GM19239 (cell line): ENCODE data around the gene ERFL.

Experiments used
- DNase-seq: peaks from one replicate; pipeline ENCODE4 v3.0.0; 2011; ENCODE audit warnings: low spot score; ENCODE audit not compliant: insufficient read length
- FAIRE-seq: peaks from 2 replicates; lab custom pipeline; 2011; peaks lifted over from hg19 to GRCh38; lab: Jason Lieb, UNC

ERFL gene

GRCh38 chr19:41929536-41930071 is 1.4 kb upstream of the ERFL start:
- DNase-seq (no peak), FAIRE-seq (no peak)

- peak; percentile 72 for FAIRE-seq
- DNase-seq, result no peak
Observed at GRCh38 chr19:41928754-41929535, 696 bp upstream of the ERFL start.

DNA sequence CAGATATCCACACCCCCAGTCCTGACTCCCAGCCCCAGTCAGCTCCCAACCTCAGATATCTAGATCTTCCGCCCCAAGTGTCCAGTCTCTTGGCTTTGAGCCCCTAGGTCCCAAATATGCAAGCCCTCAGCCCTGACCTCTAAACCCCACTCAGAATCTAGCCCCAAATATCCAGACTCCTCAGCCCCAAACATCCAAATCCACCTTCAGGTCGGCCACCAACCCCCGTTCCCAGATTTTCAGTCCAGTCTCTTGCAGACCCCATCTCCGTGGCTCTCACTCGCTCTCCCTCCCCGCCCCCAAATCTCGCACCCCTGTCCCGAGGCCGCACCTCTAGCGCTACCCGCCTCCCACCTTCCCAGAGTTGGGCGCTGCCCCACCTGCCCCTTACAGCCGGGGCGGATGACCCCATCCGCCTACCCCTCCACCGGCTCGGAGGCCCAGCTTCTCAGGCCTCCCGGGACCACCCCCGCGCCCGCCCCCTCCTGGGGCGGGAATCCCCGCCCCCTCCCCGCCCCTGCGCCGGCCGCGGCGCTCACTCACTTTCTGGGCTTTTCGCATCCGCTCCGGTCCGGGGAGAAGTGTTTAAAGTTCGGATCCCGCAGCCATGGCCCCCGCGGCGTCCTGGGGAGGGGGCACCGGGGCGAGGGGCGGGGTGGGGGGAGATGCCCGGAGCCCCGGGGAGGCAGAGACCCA is 604 bp downstream of the ERFL start:
- no peak for FAIRE-seq

DNA sequence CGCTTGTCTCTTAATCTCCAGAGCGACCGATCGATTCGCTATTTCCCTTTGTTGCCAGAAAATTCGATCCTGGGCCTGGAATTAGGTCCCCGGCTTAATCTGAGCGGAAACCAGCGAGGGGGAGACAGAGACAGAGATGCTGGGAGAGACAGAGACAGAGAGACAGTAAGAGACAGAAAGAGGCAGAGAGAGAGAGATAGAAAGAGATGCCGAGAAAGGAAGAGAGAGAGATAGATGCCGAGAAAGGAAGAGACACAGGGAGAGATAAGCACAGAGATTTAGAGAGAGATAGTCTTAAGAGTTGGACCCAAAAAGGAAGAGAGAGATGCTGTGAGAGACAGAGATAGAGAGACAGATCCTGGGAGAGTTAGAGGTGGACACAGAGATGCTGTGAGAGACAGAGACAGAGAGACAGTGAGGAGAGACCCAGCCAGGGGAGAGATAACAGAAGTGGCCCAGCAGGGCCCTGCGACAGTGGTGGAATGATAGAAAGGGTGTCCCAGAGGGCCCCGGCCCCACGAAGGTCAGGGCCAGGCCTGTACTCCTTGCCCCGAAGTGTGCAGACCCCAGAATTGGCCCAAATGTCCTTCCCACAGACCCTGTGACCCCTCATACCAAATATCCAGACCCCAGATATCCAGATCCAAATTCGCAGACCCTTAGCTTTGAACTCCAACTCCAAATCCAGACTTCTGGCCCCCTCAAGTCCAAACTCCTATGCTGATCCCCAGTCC is 1.3 kb downstream of the ERFL start:
- DNase-seq (no peak), FAIRE-seq (no peak)

More for the DNA sequence above, 604 bp downstream of the ERFL start:
- DNase-seq, result no peak

GRCh38 chr19:41926028-41926762 is 2.1 kb downstream of the ERFL start:
- FAIRE-seq, result no peak
- DNase-seq, result no peak

DNA sequence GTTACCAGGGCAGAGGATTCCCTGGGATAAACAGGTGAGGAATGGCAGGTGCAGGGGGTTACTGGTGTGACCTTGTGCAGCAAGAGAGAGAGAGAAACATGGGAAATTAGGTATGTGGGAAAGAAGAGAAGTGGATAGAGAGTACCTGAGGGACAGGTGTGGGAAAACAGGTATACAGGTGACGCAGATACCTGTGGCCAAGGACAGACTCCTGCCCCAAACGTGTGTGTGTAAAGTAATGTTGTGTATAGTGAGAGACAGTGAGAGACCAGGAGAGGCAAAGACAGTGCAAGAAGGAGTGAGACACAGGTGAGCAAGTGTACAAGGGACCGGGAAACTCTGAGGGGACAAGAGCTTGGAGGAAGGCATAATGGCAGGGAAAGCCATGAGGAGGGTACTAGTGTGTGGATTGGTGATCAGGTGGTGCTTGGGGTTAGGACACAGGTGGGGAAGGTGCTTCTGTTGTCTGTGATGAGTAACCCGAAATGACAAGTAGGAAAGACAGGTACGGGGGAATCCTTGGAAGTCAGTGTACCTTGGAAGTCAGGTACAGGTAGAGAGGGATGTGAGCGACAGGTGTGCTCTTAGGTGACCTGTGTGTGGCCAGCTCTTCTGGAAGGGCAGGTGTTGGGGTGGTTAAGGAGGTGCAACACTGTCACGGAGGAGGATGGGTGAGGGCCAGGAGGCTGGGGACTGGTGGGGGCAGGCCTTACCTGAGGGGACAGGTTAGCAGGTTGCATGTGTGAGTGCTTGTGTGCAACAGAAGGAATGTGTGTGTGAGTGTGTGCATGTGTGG is 2.8 kb downstream of the ERFL start:
- FAIRE-seq, result no peak
- no peak for DNase-seq

DNA sequence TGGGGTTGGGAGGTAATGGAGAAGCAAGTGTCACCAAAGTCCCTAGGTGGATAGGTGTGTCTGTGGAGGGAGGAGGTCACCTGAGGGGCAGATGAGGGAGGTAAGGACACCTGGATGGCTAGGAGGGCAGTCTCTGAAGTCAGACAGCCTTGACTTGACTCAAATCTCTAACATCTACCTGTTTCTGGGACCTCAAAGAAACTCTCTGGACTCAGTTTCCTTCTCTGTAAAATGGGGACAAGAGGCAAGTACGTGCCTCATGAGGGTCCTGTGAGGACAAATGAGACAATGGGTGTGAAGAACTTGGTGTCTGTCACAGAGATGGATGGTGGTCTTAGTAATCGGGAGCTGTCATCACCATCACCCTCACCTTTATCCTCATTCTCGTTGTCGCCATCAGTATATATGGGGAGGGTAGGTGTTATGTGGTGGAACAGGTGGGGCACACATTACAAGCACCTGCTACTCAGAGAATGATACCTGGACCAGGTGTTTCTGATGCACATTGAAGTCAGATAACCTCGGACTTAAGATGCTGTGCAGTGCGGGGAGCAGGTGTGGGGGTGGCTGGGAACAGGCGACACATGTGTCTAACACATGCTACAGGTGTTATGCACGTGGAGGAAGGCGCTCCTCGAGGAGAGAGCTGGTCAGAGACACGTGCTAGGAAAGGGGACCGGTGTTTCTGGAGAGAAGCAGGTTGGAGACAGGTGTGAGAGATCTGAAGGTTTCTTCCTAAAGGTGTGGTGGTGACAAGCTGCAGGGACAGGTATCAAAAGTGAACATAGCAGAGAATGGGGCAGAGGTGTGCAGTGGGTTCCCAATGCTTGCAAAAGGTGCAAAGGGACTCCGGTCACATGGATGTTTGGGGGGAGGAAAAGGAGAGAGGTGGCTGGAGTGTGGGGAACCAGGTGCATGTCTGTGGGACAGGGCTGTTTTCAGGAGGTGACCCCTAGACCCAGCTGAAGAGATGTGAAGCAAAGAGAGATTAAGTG is 3.8 kb downstream of the ERFL start:
- DNase-seq (no peak), FAIRE-seq (no peak)

- no peak for DNase-seq
- peak; percentile 8 for FAIRE-seq
Observed at GRCh38 chr19:41923045-41923788, 5.0 kb downstream of the ERFL start.

DNA sequence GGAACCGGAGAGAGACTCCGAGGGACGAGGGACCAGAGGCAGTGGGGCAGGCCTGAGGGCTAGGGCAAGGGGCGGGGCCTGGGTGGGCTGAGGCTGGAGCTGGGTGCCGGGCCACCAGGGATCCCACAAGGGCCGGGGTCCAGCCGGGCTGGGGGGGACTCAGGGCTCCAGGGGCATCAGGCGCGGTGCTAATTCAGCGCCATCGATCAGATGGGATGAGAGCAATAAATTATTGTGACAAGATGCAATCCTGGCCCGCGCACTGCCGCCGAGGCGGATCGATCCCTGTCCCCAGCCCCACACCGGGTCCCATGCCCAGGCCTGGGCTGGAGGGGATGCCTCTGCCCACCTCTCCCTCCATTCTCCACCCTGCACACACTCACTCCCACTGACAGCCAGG is 5.7 kb downstream of the ERFL start:
- no peak for DNase-seq
- FAIRE-seq, result no peak

GRCh38 chr19:41921577-41922576 is 6.4 kb downstream of the ERFL start:
- no peak for FAIRE-seq
- no peak for DNase-seq

DNA sequence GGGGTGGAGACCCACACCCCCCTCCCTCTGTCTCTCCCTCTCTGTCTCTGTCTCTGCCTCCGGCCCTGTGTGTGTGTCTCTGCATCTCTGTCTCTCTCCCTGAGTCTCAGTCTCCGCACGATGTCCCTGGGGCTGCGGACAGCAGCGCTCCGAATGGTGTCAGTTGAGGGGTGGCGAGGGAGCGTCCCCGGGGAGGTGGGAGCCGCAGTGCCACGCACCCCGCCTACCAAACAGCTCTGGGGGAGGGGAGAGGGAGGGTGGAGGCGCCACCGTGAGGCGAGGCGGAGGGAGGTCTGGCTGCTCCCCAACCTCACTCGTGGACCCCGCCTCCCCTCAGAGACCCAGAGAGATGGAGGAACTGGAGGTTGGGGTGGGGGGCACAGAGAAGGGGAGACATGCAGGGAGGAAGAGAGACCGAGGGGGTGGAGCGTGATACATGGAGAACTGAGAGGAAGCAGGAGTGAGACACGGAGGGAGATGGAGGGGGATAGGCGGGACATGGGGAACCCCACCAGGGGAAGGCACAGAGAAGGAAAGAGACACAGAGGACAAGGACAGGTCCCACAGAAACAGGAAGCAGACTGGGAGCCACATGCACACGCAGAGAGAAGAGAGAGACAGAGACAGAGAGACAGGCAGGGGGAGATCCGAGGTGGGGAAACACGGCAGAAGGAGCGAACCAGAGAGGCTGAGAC is 7.2 kb downstream of the ERFL start:
- FAIRE-seq (no peak), DNase-seq (no peak)

GRCh38 chr19:41919948-41920712 is 8.1 kb downstream of the ERFL start:
- FAIRE-seq (no peak), DNase-seq (no peak)

GRCh38 chr19:41918653-41919244 is 9.5 kb downstream of the ERFL start:
- FAIRE-seq, result no peak
- no peak for DNase-seq

DNA sequence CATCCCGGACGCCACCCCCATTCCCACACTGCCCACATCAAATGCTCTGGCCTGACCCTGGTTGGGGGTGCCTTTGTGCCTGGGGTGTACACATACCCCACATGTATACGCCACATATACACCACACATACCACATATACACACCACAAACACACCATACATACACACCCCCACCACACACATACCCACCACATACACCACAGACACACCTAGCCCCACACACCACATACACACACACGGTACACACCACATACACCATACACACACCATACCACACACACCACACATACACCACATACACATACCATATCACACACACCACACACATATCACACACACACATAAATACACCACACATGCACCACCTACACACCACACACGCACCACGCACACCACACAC is 10.2 kb downstream of the ERFL start:
- FAIRE-seq (no peak), DNase-seq (no peak)

GRCh38 chr19:41917676-41918075 is 10.6 kb downstream of the ERFL start:
- FAIRE-seq, result no peak

More at GRCh38 chr19:41917676-41918075, 10.6 kb downstream of the ERFL start:
- no peak for DNase-seq
